IMR-90 (cell line): ENCODE results near the gene PPFIA2. TPM values are rescaled to one million over a fixed set of nuclear protein-coding genes. Genes with fewer than 3 reads are reported as not detected.

Source experiments
- ATAC-seq: fragments of 200-7000 bp; cut with Tn5 transposase; 2 replicates; pipeline ENCODE4 v1.9.1; 2020; ENCODE audit warnings: low read depth, mild to moderate bottlenecking, moderate library complexity
- BruUV-seq: library from RNA; stranded (reverse); fragments of 400-500 nt; replicated peaks from 2 replicates; lab custom pipeline; 2021; lab: Mats Ljungman, UMichigan
- CTCF ChIA-PET: fragments of 300-600 bp; formaldehyde crosslinking; extraction: SDS; loops from one replicate; lab custom pipeline; 2021; ENCODE audit warnings: antibody characterized with exemption; lab: Yijun Ruan, JAX
- POLR2A ChIA-PET: fragments of 300-600 bp; sonication (Branson Sonifier 250); formaldehyde crosslinking; loops from one replicate; lab custom pipeline; 2022; ENCODE audit warnings: antibody characterized with exemption; ENCODE audit not compliant: unreplicated experiment; lab: Charles Lee
- DNase-seq: peaks from one replicate; pipeline ENCODE4 v3.0.0; 2013
- H2AFZ ChIP-seq: replicated peaks from 2 replicates; pipeline ENCODE3; 2013; ENCODE audit warnings: low read length, mild to moderate bottlenecking; ENCODE audit not compliant: poor library complexity
- H2AK5ac ChIP-seq: 2 replicates; pipeline ENCODE4 v1.6.1; 2013; ENCODE audit warnings: low read depth, low read length, inconsistent platforms
- H2AK9ac ChIP-seq: replicated peaks from 2 replicates; pipeline ENCODE3; 2013; ENCODE audit warnings: mild to moderate bottlenecking, low read depth, low read length, moderate library complexity; ENCODE audit not compliant: poor library complexity
- H2BK120ac ChIP-seq: 2 replicates; pipeline ENCODE4 v1.6.1; 2013; ENCODE audit warnings: low read depth, low read length, inconsistent platforms
- H2BK15ac ChIP-seq: 3 replicates; pipeline ENCODE4 v1.6.1; 2013; ENCODE audit warnings: low read depth, low read length, inconsistent platforms
- H2BK20ac ChIP-seq: 2 replicates; pipeline ENCODE4 v1.6.1; 2013; ENCODE audit warnings: low read depth, mild to moderate bottlenecking, inconsistent platforms, low read length, moderate library complexity
- H2BK5ac ChIP-seq: 2 replicates; pipeline ENCODE4 v1.6.1; 2013; ENCODE audit warnings: mild to moderate bottlenecking, low read depth, low read length, inconsistent platforms; ENCODE audit not compliant: poor library complexity, severe bottlenecking
- H3K14ac ChIP-seq: replicated peaks from 2 replicates; pipeline ENCODE4 v1.6.1; 2013; ENCODE audit warnings: low read depth, low read length, inconsistent platforms
- H3K18ac ChIP-seq: 2 replicates; pipeline ENCODE4 v1.6.1; 2013; ENCODE audit warnings: low read depth, low read length, control low read depth
- H3K23ac ChIP-seq: 2 replicates; pipeline ENCODE4 v1.6.1; 2013; ENCODE audit warnings: low read depth, low read length, inconsistent platforms
- H3K27ac ChIP-seq: 2 replicates; pipeline ENCODE4 v1.5.1; 2013; ENCODE audit warnings: mild to moderate bottlenecking, control low read depth, low read length; ENCODE audit not compliant: insufficient read depth
- H3K27me3 ChIP-seq: 2 replicates; pipeline ENCODE4 v1.6.1; 2013; ENCODE audit warnings: low read length; ENCODE audit not compliant: control insufficient read depth, insufficient read depth
- H3K36me3 ChIP-seq: 2 replicates; pipeline ENCODE4 v1.6.1; 2013; ENCODE audit warnings: low read length, mixed read lengths; ENCODE audit not compliant: control insufficient read depth, insufficient read depth
- H3K4ac ChIP-seq: 2 replicates; pipeline ENCODE4 v1.6.1; 2013; ENCODE audit warnings: low read depth, low read length, inconsistent platforms
- H3K4me1 ChIP-seq: 2 replicates; pipeline ENCODE4 v1.6.1; 2013; ENCODE audit warnings: low read length, mixed read lengths; ENCODE audit not compliant: control insufficient read depth, insufficient read depth
- H3K4me2 ChIP-seq: 2 replicates; pipeline ENCODE4 v1.6.1; 2013; ENCODE audit warnings: low read depth, mild to moderate bottlenecking, control low read depth, low read length, moderate library complexity
- H3K4me3 ChIP-seq: 2 replicates; pipeline ENCODE4 v1.5.1; 2013; ENCODE audit warnings: low read depth, mild to moderate bottlenecking, control low read depth, low read length, moderate library complexity; ENCODE audit not compliant: insufficient read depth
- H3K56ac ChIP-seq: 2 replicates; pipeline ENCODE4 v1.6.1; 2013; ENCODE audit warnings: low read length, inconsistent platforms; ENCODE audit not compliant: insufficient read depth; ENCODE audit errors: extremely low read depth
- H3K79me1 ChIP-seq, 2 experiments: 2 replicates each; pipeline ENCODE4 v1.6.1; 2013; ENCODE audit warnings: low read length in 2 of 2, inconsistent platforms in 1 of 2, low read depth in 1 of 2
- H3K9ac ChIP-seq: 2 replicates; pipeline ENCODE4 v1.6.1; 2013; ENCODE audit warnings: low read depth, low read length, control low read depth
- H3K9me1 ChIP-seq: 2 replicates; pipeline ENCODE4 v1.6.1; 2013; ENCODE audit warnings: low read length, inconsistent platforms; ENCODE audit not compliant: insufficient read depth
- H3K9me3 ChIP-seq: 2 replicates; pipeline ENCODE4 v1.6.1; 2013; ENCODE audit warnings: low read length; ENCODE audit not compliant: control insufficient read depth, insufficient read depth
- H4K20me1 ChIP-seq: 2 replicates; pipeline ENCODE4 v1.6.1; 2013; ENCODE audit warnings: low read length, inconsistent platforms; ENCODE audit not compliant: insufficient read depth
- H4K5ac ChIP-seq: 2 replicates; pipeline ENCODE4 v1.6.1; 2013; ENCODE audit warnings: mild to moderate bottlenecking, low read depth, low read length, control low read depth
- H4K8ac ChIP-seq, 2 experiments: 2 replicates each; pipeline ENCODE4 v1.6.1; 2013; ENCODE audit warnings: low read depth in 2 of 2, low read length in 2 of 2, control low read depth in 1 of 2, inconsistent platforms in 1 of 2
- H4K91ac ChIP-seq: 2 replicates; pipeline ENCODE4 v1.6.1; 2013; ENCODE audit warnings: low read depth, low read length, inconsistent platforms; ENCODE audit not compliant: insufficient read depth
- BHLHE40 ChIP-seq: fragments of 150-350 bp; IDR thresholded peaks from 2 replicates; pipeline ENCODE4 v1.6.1; 2016; ENCODE audit warnings: mild to moderate bottlenecking, low read depth, low read length
- CEBPB ChIP-seq: IDR thresholded peaks from 2 replicates; pipeline ENCODE4 v1.6.1; 2012; ENCODE audit warnings: low read depth, low read length, improper control_type of control experiment
- CHD1 ChIP-seq: IDR thresholded peaks from 2 replicates; pipeline ENCODE4 v1.6.1; 2012; ENCODE audit warnings: low read depth, low read length, improper control_type of control experiment
- ELK1 ChIP-seq: fragments of 150-350 bp; IDR thresholded peaks from 2 replicates; pipeline ENCODE4 v1.6.1; 2016; ENCODE audit warnings: low read depth, mild to moderate bottlenecking, low read length, moderate library complexity, borderline replicate concordance
- FOS ChIP-seq: fragments of 150-350 bp; IDR thresholded peaks from 2 replicates; pipeline ENCODE4 v1.6.1; 2016; ENCODE audit warnings: low read depth, low read length
- MXI1 ChIP-seq: IDR thresholded peaks from 2 replicates; pipeline ENCODE4 v1.6.1; 2012; ENCODE audit warnings: low read depth, mild to moderate bottlenecking, low read length, moderate library complexity, borderline replicate concordance
- NFE2L2 ChIP-seq: fragments of 150-350 bp; IDR thresholded peaks from 2 replicates; pipeline ENCODE4 v1.6.1; 2016; ENCODE audit warnings: low read depth, mild to moderate bottlenecking, low read length
- POLR2A ChIP-seq: IDR thresholded peaks from 2 replicates; pipeline ENCODE4 v1.6.1; 2012; ENCODE audit warnings: mild to moderate bottlenecking, low read depth, low read length
- RAD21 ChIP-seq: IDR thresholded peaks from 2 replicates; pipeline ENCODE4 v1.6.1; 2012; ENCODE audit warnings: low read length, improper control_type of control experiment
- RCOR1 ChIP-seq: IDR thresholded peaks from 2 replicates; pipeline ENCODE4 v1.6.1; 2012; ENCODE audit warnings: mild to moderate bottlenecking, low read length, improper control_type of control experiment; ENCODE audit not compliant: insufficient replicate concordance
- RFX5 ChIP-seq: IDR thresholded peaks from 2 replicates; pipeline ENCODE4 v1.8.0; 2012; ENCODE audit warnings: low read depth, mild to moderate bottlenecking, low read length, moderate library complexity
- SMC3 ChIP-seq: fragments of 150-350 bp; IDR thresholded peaks from 2 replicates; pipeline ENCODE4 v1.6.1; 2016; ENCODE audit warnings: low read depth, mild to moderate bottlenecking, antibody characterized with exemption, low read length, moderate library complexity
- WGBS, 2 experiments: methylation state at CpG; one replicate each; pipeline versions ENCODE4 v1.1.5 to v1.1.7; 2013; ENCODE audit warnings: missing lambda C conversion rate in 2 of 2; ENCODE audit not compliant: insufficient read length in 1 of 2; ENCODE audit errors: extremely low coverage in 2 of 2; 5-methylcytosine and 5-hydroxymethylcytosine counted together
- dilution Hi-C: fragments of 300-500 bp; cut with HindIII; formaldehyde crosslinking; loops from one replicate; pipeline ENCODE4 v1.14.3; 2018; ENCODE audit warnings: low sequenced_read_pairs; ENCODE audit not compliant: unreplicated experiment
- in situ Hi-C: fragments of 300-500 bp; cut with MboI; formaldehyde crosslinking; loops from 3 replicates; pipeline ENCODE4 v1.14.3; 2019; ENCODE audit warnings: low sequenced_read_pairs, inconsistent platforms, mixed read lengths
- intact Hi-C: fragments of 100-400 bp; cut with micrococcal nuclease; formaldehyde crosslinking; loops from 2 replicates; pipeline ENCODE4 v1.10.0; 2022
- polyA plus RNA-seq, 3 experiments: library from polyadenylated mRNA; depleted of rRNA; stranded (reverse); fragments of >200 nt; gene quantifications; 2 replicates each; pipeline ENCODE4 v1.2.3, GENCODE V29; 2012; ENCODE audit warnings: low replicate concordance in 1 of 3
- total RNA-seq: library from RNA; depleted of rRNA; stranded (reverse); fragments of >200 nt; gene quantifications from 2 replicates; pipeline ENCODE4 v1.2.3, GENCODE V29; 2012

PPFIA2 gene
- total and polyA plus RNA-seq, 2 of the 4 experiments (the other 2 are of a cell fraction), result 0.29 to 1.3 TPM

GRCh38 chr12:81249976-81250375 is 509.2 kb downstream of the PPFIA2 start:
- H3K14ac ChIP-seq, result no peak overlapping the region
- H2BK20ac ChIP-seq, result no peak overlapping the region
- no peak overlapping the region for H3K9ac ChIP-seq
- TF ChIP-seq BHLHE40 (no peak), FOS (no peak), ELK1 (no peak), RCOR1 (no peak), RAD21 (no peak), CHD1 (no peak), RFX5 (no peak), POLR2A (no peak), CEBPB (no peak), NFE2L2 (no peak), MXI1 (no peak), SMC3 (no peak)
- no peaks in the 10 kb centered on the region for H3K4me1 ChIP-seq
- H3K18ac ChIP-seq, result no peak overlapping the region
- no peak overlapping the region for H3K23ac ChIP-seq
- CTCF ChIA-PET, result no interaction called here
- H3K27ac ChIP-seq, result no peak overlapping the region
- H3K27me3 ChIP-seq, result no peaks in the 10 kb centered on the region
- no peak overlapping the region for H2AK5ac ChIP-seq
- H4K8ac ChIP-seq, result no peak overlapping the region
- H2BK15ac ChIP-seq, result no peak overlapping the region
- H3K4me2 ChIP-seq, result no peak overlapping the region
- DNase-seq (no peak), ATAC-seq (no peak)
- dilution Hi-C loops (no loop called here), in situ Hi-C loops (loop anchor here (25.0 kb wide), 1 partner anchor 838 kb away; no protein-coding TSS in a partner anchor), intact Hi-C loops (loop anchor here (10.0 kb wide), 3 partner anchors 415 to 935 kb away; no protein-coding TSS in a partner anchor)
- no TSS peak for BruUV-seq
- H3K79me1 ChIP-seq, result no peaks in the 10 kb centered on the region
- H2BK120ac ChIP-seq, result no peak overlapping the region
- H4K20me1 ChIP-seq, result no peaks in the 10 kb centered on the region
- POLR2A ChIA-PET, result no interaction called here
- H4K5ac ChIP-seq, result no peak overlapping the region
- H3K4ac ChIP-seq, result no peak overlapping the region
- no peaks in the 10 kb centered on the region for H3K36me3 ChIP-seq
- no peaks in the 10 kb centered on the region for H3K9me3 ChIP-seq
- no peak overlapping the region for H3K4me3 ChIP-seq
- no peaks in the 10 kb centered on the region for H3K9me1 ChIP-seq
- H3K56ac ChIP-seq, result no peak overlapping the region
- H2BK5ac ChIP-seq, result no peak overlapping the region
- H2AK9ac ChIP-seq, result no peak overlapping the region
- no CpG with 5 or more reads among the region's 2 CpGs for WGBS, 2 experiments
- no peak overlapping the region for H2AFZ ChIP-seq
- H4K91ac ChIP-seq, result no peak overlapping the region
